H1 (cell line): ENCODE results near the gene PIK3R6.

Experiments
- BRCA1 ChIP-seq: IDR thresholded peaks from 2 replicates; pipeline ENCODE4 v1.6.1; 2012; ENCODE audit warnings: low read depth, low read length, improper control_type of control experiment
- CEBPB ChIP-seq: IDR thresholded peaks from 2 replicates; pipeline ENCODE4 v1.6.1; 2012; ENCODE audit warnings: low read depth, low read length
- CTCF ChIP-seq, 3 experiments: IDR thresholded peaks; 1 replicate in 2 of 3; 2 replicates in 1 of 3; pipeline versions ENCODE4 v1.5.1 to v1.6.1; 2011; ENCODE audit warnings: low read length in 3 of 3, mild to moderate bottlenecking in 3 of 3, inconsistent platforms in 2 of 3, low read depth in 1 of 3, moderate library complexity in 1 of 3; ENCODE audit not compliant: insufficient read depth in 1 of 3; ENCODE audit errors: control extremely low read depth in 1 of 3
- EP300 ChIP-seq, 2 experiments: IDR thresholded peaks; 1 replicate in 1 of 2; 2 replicates in 1 of 2; pipeline ENCODE4 v1.6.1; 2011 to 2012; ENCODE audit warnings: low read depth in 2 of 2, low read length in 2 of 2, mild to moderate bottlenecking in 2 of 2, borderline replicate concordance in 1 of 2, inconsistent platforms in 1 of 2, moderate library complexity in 1 of 2
- EZH2 ChIP-seq: fragments of 200-600 bp; sonication (generic); IDR thresholded peaks from 2 replicates; pipeline ENCODE4 v1.7.1; 2012; ENCODE audit warnings: low read depth, mild to moderate bottlenecking, moderate library complexity, low read length, inconsistent platforms; ENCODE audit not compliant: severe bottlenecking
- GABPA ChIP-seq: IDR thresholded peaks from 2 replicates; pipeline ENCODE4 v1.6.1; 2011; ENCODE audit warnings: mild to moderate bottlenecking, low read length, moderate library complexity, borderline replicate concordance; ENCODE audit not compliant: insufficient read depth
- JUN ChIP-seq: IDR thresholded peaks from 2 replicates; pipeline ENCODE4 v1.6.1; 2011; ENCODE audit warnings: low read depth, mild to moderate bottlenecking, improper control_type of control experiment, low read length
- POLR2A ChIP-seq, 2 experiments: IDR thresholded peaks; 1 replicate in 1 of 2; 2 replicates in 1 of 2; pipeline ENCODE4 v1.6.1; 2011; ENCODE audit warnings: low read depth in 2 of 2, low read length in 2 of 2, mild to moderate bottlenecking in 2 of 2; ENCODE audit errors: control extremely low read depth in 1 of 2
- POLR2AphosphoS5 ChIP-seq: IDR thresholded peaks from 2 replicates; pipeline ENCODE4 v1.6.1; 2011; ENCODE audit warnings: low read depth, low read length
- RAD21 ChIP-seq, 2 experiments: IDR thresholded peaks in 1 of 2; conservative IDR thresholded peaks in 1 of 2; 2 replicates each; pipeline ENCODE4 v1.6.1; 2011; ENCODE audit warnings: low read depth in 2 of 2, low read length in 2 of 2, improper control_type of control experiment in 1 of 2, inconsistent platforms in 1 of 2, mild to moderate bottlenecking in 1 of 2, moderate library complexity in 1 of 2
- RBBP5 ChIP-seq: IDR thresholded peaks from 2 replicates; pipeline ENCODE4 v1.7.1; 2012; ENCODE audit warnings: low read depth, mild to moderate bottlenecking, inconsistent platforms, low read length, moderate library complexity, borderline replicate concordance
- TAF1 ChIP-seq: IDR thresholded peaks from 2 replicates; pipeline ENCODE4 v1.6.1; 2011; ENCODE audit warnings: mild to moderate bottlenecking, low read depth, low read length
- USF2 ChIP-seq: IDR thresholded peaks from 2 replicates; pipeline ENCODE4 v1.6.1; 2011; ENCODE audit warnings: low read length, improper control_type of control experiment

- TF ChIP-seq CTCF (IDR thresholded peaks at IDR 0.05; ENCODE audit: control extremely low read depth in 1 of 3, insufficient read depth in 1 of 3, low read depth in 1 of 3, low read length in 3 of 3) (no peak), EZH2 (no peak), POLR2A (IDR thresholded peaks at IDR 0.05; ENCODE audit: control extremely low read depth in 1 of 2, low read depth in 2 of 2, low read length in 2 of 2) (no peak), EP300 (IDR thresholded peaks at IDR 0.05; ENCODE audit: borderline replicate concordance in 1 of 2, low read depth in 2 of 2, low read length in 2 of 2) (no peak), GABPA (no peak), USF2 (no peak), JUN (no peak), TAF1 (no peak), POLR2AphosphoS5 (no peak), BRCA1 (no peak), CEBPB (no peak), RAD21 (IDR thresholded peaks at IDR 0.05 in 1 of 2, conservative IDR thresholded peaks at IDR 0.05 in 1 of 2; ENCODE audit: low read depth in 2 of 2, low read length in 2 of 2) (no peak), RBBP5 (no peak)
These were observed 5.4 kb upstream of the PIK3R6 start for GRCh38 chr17:8872705-8873435.
